HG02852 (cell line): ENCODE measurements around the gene HTR1B.

ENCODE experiments used
- ATAC-seq: cut with Tn5 transposase; IDR thresholded peaks from one replicate; pipeline ENCODE4 v1.9.1; 2021; ENCODE audit warnings: mild to moderate bottlenecking, moderate library complexity; ENCODE audit not compliant: unreplicated experiment

The HTR1B gene, protein sequence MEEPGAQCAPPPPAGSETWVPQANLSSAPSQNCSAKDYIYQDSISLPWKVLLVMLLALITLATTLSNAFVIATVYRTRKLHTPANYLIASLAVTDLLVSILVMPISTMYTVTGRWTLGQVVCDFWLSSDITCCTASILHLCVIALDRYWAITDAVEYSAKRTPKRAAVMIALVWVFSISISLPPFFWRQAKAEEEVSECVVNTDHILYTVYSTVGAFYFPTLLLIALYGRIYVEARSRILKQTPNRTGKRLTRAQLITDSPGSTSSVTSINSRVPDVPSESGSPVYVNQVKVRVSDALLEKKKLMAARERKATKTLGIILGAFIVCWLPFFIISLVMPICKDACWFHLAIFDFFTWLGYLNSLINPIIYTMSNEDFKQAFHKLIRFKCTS

DNA sequence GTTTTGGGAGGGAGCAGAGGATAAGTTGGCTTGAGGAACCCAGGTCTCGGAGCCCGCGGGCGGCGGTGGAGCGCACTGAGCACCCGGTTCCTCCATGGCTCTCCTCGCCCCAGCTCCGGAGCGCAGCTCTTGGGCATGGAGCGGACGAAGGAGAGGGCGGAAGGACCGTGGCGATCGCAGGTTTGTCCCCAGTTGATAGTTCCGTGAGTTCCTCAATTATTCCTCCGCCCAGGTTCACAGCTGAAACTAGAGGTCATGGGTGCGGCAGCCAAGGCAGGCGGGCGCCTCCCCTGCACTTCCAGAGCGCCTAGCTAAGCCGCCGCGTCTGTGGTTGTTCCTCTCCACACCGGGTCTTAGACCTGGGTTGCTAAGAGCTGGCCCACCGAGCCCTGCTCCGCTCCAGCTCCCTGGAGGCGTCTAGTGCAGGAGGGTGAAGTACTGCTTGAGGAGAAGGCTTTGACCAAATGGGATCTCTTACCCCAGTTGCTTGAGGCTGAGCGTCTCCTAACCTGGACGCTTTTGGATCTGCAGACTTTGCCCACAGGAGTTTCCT lies at the start of gene HTR1B:
Gene HTR1B (minus strand): TSS at position 184 of the 553 bp plus-strand sequence. CDS start 88 bp downstream, at position 96.
- ATAC-seq, result no peak

DNA sequence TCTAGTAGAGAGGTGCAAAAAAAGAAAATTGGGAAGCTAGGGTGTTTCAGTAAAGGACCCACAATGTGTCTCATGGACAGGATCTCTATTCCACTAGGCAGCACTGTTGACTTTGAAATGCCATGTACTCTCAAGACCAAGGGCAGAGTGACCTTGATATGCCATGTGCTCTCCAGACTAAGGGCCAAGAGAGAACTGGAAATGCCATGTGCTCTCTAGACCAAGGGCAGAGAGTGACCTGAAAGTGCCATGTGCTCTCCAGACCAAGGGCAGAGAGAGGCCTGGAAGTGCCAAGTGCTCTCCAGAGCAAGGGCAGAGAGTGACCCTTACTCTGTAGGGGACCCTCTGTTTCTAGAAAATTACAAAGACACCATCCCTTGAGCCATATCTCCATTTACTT lies 49.3 kb upstream of the HTR1B start:
- ATAC-seq, result no peak

DNA sequence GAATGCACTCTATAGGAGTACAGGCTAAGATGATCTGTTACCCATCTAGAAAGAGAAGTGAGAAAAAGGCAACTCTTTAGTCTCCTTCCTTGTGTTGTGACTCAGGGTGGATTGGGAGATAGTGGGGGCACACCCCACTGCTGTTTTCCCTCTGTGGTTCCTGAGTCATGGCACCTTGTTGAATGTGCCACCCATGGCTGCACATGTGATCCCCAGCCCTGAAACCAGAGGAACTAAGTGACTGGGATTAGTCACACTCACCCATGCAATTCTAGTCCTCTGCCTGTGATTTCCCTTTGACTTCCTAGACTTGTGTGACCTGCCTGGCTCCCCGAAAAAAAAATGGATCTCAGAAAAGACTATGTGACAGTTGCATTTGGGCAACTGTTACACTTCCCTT lies 48.6 kb upstream of the HTR1B start:
- no peak for ATAC-seq

DNA sequence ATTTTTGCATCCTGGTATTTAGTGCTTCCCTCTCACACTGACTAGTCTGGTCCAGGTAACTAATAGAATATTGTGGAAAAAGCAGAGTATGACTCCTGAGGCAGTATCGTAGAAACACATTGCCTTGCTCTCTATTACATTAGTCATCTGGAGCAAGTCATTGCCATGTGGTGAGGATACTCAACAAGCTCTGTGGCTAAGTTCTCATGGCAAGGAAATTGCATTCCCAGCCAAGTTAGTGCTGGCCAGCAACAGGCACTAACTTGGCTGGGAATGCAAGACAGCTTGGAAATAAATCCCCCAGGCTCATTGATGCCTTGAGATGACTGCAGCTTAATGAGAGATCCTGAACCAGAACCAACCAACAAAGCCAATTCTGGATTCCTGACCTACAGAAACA lies 39.7 kb upstream of the HTR1B start:
- no peak for ATAC-seq

DNA sequence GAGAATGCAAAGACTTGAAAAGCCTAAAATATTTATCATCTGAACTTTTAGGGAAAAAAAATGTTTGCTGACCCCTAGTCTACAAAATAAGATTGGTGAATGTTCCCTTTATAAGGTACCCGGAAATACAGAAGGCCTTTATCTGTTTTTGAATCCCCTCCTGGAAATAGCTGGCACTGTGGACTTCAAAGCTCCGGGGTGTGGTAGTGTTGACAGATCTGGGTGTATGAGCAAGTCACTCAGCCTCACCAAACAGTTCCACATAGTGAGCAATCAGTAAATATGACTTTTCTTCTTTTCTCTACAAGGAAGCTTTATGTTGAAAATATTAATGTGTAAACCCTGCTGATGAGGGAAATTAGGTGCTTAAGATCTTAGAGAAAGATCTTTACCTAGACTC lies 29.2 kb upstream of the HTR1B start:
- no peak for ATAC-seq

DNA sequence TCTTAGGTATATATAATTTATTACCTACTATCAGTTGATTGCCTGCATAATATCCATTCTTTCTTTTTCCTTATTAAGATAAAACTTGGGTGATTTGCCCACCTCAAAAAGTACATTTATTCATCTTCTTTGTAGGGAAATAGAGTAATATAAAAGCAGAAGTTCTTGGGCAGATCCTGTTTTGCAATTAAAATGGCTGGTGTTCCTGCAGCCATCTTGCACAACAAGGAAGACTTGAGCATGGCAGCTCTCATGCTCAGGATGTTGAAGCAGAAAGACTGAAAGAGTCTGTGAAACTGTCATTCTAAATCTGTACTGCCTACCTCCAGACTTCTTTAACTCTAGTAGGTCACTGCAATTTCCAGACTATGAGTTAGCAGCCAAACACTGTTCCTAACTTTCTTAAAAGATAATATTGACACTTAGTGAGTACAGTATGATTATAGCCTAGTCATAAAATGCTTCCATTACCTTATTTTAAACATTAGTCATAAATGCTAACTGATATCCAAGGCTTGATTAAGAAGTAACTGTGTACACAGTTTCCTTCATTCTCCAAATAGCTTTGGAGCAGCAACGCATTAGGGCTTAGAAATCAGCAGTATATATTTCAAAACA lies 24.6 kb upstream of the HTR1B start:
- ATAC-seq, result no peak

DNA sequence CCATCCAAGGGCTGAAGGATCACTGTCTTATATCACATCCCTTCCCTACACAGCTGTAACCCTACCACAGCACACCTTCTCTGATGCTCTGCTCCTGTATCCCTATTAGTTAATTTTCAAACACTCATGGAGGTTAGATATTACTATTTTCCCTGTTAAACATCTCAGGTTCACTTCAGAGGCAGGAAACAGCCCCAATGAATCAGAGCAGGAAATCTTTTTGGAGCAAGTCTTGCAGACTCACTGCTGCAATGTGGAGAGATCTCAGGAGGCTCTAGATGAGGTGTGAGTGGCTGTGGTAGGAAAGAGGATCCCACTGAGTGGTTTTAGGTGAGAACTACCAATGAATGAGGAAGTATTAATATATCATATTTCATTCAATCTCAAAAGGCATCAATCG lies 19.7 kb upstream of the HTR1B start:
- no peak for ATAC-seq

DNA sequence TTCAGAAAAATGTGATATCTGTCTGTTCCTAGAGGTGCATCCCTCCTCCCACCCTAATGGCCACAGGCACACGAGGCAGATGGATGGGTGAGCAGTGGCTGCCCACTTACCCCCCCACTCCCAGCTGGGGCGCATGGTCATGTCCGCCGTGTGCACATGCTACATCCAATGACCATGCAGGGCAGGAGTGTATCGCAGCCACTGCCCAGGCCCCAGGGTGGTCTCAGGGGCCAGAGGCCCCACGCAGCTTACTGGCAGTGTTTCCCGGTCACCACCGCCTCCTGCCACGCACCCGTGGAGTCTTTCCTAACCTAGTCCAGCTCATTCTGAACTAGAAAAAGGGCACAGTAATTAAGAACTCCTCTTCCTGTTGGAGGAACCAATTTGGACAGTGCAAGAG lies 11.7 kb upstream of the HTR1B start:
- no peak for ATAC-seq

DNA sequence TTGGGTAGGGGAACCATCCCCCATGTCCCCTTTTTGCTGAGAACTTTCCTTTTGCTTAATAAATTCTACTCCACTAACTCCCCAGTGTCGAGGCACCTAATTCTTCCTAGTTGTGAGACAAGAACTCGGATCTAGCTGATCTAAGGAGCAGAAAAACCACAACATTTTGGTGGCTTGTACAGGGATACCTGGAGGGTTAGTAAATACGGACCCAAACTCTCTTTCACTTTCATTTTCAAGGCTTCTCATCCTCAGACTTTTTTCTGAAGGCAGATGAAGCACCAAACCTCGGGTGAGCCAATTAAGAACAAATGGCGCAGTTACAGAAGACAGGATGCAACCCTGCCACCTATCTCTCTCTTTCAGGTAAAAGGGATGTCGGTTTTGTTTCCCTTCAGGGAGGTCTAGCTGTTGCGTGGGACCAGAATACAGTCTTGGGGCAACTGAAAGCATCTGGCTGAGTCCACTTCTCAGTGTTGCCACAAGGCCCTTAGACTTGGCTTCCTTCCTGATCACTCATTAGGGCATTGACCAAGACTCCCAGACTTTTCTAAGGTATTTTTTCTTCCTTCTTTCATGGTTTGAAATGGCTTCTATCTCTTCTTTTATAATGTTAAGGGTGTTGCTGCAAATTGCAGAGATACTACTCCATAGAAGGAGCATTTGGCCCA lies 11.1 kb upstream of the HTR1B start:
- peak; percentile 57 for ATAC-seq

DNA sequence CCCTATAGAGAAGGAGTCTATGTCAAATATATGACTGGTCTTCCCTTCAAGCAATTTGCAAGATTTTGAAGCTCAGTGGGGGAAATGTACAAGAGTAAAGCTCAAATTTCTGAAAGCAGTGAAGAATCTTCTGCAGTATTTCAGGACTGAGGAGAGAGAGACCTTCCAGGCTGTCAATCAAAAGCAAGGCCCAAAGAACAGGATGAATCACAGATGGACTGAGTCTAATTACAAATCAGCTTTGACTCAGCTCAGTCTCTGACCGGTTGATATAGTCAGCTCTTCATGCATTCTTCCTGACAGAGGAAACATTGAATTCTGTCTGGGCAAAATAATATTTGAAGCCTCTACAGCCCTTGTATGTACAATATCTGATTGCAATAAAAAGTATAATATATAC lies 7.7 kb upstream of the HTR1B start:
- no peak for ATAC-seq

DNA sequence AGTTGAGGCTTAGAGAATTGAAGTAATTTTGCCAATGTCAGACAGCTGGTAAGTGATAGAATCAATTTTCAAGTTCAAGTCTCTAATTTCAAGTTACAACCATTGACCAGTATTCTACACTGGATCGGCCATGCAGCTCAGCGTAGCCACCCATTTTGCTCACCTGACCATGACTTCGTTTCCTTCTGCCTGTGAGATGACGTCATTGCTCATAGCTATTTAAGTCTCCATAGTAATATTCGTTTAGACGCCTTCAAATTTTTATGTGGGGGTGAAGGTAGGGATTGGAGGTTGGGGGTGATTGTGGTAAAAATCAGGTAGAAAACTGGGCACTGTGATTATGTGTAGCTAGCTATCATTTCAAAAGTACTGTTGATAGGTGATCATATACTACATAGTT lies 5.6 kb upstream of the HTR1B start:
- ATAC-seq, result no peak

DNA sequence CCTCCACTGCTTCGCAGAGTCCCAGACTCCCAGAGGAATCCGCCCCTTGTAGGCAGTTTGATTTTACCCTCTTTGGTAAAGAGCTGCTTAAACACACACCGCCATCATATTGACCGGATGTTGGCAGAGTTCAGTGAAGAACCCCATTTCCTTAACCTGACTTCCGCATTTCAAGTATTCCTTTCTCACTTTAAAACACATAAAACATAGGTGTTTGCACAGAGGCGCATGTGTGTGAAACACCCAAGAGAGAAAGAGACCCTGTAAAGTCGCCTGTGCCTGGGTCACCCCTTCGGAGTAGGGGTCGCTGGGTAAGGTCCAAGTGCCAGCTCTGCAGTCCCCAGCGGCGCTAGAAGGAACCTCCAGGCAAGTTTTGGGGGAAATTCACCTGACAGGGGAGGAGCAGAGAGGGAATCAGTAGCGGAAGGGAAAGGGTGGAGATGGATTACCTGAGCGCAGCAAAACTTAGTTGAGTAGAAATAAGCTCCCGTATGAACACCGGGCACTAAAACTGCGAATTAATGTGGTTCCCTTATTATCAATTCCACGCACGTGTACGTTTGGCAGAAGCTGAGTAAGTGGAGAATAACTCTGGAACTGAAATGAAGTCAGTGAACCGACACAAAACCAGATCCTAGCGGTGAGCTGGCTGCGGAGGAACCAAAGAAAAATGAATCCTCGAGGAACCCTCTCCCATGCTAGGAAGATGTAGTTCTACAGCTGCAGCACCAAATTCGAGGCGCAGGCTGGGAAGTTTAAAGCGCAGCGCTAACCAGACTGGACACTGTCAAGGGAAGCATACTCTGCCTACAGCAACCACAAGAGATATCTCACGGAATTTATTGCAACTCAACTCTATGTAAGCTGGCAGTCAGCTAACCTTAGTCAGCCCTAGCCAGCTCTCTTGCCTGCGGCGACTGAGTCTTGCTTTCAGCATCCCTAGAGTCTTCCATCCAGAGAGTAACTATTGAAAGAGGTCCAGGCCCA lies 3.5 kb upstream of the HTR1B start:
- ATAC-seq, result peak; percentile 75

DNA sequence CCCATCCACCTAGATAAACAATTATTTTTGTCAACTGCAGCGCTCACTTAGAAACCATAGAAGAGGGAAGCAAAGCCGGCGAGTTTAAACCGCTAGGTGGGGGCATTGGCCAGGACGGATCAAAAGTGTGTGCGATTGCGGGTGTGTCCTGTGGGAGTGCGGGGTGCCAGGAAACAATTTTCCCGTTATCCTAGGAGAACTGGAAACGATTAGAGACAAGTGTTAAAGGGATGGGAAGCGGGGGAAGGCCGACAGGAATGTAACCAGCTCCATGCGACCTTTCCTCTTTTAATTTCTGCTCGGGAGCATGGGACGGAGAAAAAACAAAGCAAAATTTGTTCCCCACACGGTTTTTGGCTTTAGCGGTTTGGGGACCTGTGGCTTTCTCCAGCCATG lies 2.8 kb upstream of the HTR1B start:
- peak; percentile 89 for ATAC-seq

DNA sequence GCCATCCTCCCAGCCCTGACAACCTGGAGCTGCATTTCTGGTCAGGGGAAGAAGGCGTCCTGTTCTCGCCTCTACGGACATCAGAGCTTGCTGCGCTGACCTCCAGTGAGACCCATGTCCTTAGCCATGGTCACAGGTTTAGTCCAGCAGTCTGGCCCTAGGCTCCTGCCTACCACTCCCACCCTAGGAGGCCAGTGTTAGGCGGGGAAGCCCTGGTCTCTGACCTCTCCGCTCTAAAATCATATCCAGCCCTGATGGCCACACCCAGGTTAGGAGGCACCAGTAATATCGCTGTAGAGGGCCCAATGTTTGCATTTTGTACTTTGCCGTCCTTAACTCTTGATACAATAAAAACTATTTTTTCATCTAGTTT lies 1.2 kb upstream of the HTR1B start:
- ATAC-seq, result no peak

DNA sequence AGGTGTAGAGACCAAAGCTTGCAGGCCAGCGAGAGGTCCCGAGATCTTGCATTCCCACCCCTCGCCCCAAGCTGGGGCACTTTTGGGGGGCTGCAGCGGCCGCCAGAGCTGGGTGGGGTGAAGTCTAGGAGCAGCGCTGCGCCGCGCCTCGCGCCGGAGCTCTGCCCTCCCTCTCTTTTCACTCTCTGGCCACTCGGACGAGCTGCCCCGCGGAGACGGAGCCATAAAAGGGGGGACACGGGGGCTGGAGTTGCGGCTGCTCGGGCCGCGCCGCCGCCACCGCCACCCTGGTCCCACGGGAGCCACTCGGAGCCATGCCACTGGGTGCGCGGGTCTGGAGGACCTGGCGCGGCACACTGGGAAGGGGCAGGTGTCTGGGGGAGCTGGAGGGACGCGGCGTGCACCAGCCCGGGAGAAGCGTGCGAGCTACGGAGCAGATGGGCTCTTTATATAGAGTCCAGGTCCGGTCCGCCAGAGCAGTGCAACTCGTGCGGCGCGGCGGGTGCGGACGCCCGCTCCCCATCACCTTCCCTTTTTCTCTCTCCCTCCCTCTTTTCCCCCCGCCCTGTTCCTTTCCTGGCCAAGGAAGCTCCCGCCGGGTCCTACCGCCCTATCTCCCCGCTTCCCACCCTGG lies 687 bp upstream of the HTR1B start:
- ATAC-seq, result no peak

DNA sequence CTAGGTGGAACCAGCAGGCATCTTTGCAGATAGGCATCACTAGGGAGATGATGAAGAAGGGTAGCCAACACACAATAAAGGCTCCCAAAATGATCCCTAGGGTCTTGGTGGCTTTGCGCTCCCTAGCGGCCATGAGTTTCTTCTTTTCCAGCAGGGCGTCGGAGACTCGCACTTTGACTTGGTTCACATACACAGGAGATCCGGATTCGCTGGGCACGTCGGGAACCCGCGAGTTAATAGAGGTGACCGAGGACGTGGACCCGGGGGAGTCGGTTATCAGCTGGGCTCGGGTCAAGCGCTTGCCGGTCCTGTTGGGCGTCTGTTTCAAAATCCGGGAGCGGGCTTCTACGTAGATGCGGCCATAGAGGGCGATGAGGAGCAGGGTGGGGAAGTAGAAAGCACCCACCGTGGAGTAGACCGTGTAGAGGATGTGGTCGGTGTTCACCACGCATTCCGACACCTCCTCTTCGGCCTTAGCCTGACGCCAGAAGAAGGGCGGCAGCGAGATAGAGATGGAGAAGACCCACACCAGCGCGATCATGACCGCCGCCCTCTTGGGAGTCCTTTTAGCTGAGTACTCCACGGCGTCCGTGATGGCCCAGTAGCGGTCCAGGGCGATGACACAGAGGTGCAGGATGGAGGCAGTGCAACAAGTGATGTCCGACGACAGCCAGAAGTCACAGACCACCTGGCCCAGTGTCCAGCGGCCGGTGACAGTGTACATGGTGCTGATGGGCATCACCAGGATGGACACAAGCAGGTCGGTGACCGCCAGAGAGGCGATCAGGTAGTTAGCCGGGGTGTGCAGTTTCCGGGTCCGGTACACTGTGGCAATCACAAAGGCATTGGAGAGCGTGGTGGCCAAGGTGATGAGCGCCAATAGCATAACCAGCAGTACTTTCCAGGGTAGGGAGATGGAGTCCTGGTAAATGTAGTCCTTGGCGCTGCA lies 658 bp downstream of the HTR1B start:
- no peak for ATAC-seq

DNA sequence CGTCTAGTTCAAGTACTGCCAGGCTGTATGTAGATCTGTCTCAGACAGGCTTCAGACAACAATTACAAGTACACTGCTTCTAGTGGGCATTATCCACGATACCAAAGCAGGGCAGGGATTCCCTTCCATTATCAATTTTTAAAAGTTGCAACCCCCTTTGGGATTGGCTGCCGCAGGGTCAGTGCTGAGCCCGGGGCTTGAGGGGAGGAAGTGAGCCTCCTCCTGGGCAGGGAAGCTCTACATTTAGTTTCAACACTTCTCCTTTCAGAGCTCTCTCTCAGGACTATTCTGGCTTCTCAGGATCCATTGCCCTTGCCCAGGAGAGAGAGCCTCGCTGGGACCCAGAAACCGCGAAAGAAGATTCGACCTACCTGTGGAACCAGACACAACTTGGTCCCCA lies 1.5 kb downstream of the HTR1B start:
- no peak for ATAC-seq

DNA sequence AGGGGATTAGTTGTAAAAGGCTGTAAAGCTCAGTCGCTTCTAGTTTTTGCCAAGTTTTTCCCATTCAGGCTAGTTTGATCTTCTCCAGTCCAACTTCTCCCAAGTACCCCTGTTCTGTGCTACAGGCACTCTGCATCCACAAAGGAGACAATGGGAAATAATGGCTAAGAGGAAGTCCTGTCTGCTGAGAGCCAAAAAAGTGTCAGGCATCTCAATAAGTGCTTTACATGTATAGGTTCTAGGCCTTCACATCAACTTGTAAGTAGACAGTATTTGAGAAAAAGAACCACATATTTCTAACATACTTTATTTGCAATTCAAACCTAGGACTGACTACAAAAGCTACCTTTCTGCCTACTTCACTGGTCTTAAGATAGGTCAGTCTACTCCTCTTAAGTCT lies 4.9 kb downstream of the HTR1B start:
- ATAC-seq, result no peak

DNA sequence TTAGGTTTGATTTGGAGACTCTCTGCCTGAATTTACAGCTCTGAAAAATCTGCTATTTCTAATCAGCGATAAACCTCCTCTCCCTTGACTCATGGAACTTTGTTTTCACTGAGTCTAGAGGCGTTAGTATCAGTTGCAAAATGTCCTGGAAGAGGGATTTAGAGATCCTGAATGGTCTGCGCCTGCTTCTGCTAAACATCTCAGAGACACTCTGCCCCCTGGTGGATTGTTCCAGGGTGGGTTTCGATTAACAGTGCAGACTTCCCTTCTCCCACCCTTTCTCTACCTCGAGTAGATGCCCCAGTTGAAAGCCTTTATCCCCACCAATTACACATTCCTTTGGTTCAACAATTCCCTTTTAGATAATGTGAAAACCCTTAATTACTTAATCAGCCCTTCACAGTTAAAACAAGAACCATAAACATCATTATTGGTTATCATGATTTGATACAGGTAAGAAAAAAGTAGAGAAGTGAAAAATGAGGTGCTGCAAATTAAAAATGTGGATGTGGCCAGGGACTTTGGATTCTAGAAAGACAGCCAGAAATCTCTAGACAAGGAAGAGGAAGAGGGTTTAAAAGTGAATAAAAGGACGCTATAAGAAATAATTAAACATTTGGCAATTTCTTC lies 5.5 kb downstream of the HTR1B start:
- ATAC-seq, result peak; percentile 84
